Thyroid gland (tissue), 4 donors: ENCODE results near the gene INPP5F.

ENCODE experiments used
- POLR2A ChIP-seq, 2 donors: fragments of 450-650 bp; IDR thresholded peaks; one replicate each; pipeline ENCODE4 v1.6.1; 2017; ENCODE audit warnings: antibody characterized with exemption in 2 of 2, mild to moderate bottlenecking in 2 of 2, moderate library complexity in 1 of 2
- TF ChIP-seq, protein P1 (sequence below), 6 experiments: fragments of 200-600 bp in 3 of 6; fragments of 450-650 bp in 3 of 6; sonication (generic) in 3 of 6; IDR thresholded peaks; one replicate each; pipeline ENCODE4 v1.5.1; 2016 to 2019; ENCODE audit warnings: antibody characterized with exemption in 6 of 6, mild to moderate bottlenecking in 2 of 6, inconsistent platforms in 1 of 6, moderate library complexity in 1 of 6

GRCh38 chr10:119725828-119726675 is at the start of gene INPP5F:
- TF ChIP-seq, protein P1, sequence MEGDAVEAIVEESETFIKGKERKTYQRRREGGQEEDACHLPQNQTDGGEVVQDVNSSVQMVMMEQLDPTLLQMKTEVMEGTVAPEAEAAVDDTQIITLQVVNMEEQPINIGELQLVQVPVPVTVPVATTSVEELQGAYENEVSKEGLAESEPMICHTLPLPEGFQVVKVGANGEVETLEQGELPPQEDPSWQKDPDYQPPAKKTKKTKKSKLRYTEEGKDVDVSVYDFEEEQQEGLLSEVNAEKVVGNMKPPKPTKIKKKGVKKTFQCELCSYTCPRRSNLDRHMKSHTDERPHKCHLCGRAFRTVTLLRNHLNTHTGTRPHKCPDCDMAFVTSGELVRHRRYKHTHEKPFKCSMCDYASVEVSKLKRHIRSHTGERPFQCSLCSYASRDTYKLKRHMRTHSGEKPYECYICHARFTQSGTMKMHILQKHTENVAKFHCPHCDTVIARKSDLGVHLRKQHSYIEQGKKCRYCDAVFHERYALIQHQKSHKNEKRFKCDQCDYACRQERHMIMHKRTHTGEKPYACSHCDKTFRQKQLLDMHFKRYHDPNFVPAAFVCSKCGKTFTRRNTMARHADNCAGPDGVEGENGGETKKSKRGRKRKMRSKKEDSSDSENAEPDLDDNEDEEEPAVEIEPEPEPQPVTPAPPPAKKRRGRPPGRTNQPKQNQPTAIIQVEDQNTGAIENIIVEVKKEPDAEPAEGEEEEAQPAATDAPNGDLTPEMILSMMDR (IDR thresholded peaks at IDR 0.05): peak in 3 of 6 experiments; percentile 38 to 49 (median 48)
- no peak for TF ChIP-seq POLR2A (IDR thresholded peaks at IDR 0.05)
